Ramos (cell line): ENCODE measurements around the gene HACD2.

ENCODE experiments used
- in situ Hi-C: fragments of 300-500 bp; cut with MboI; formaldehyde crosslinking; loops from one replicate; pipeline ENCODE4 v1.14.3; 2022; ENCODE audit warnings: low sequenced_read_pairs; ENCODE audit not compliant: unreplicated experiment

Gene HACD2, protein sequence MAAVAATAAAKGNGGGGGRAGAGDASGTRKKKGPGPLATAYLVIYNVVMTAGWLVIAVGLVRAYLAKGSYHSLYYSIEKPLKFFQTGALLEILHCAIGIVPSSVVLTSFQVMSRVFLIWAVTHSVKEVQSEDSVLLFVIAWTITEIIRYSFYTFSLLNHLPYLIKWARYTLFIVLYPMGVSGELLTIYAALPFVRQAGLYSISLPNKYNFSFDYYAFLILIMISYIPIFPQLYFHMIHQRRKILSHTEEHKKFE

DNA sequence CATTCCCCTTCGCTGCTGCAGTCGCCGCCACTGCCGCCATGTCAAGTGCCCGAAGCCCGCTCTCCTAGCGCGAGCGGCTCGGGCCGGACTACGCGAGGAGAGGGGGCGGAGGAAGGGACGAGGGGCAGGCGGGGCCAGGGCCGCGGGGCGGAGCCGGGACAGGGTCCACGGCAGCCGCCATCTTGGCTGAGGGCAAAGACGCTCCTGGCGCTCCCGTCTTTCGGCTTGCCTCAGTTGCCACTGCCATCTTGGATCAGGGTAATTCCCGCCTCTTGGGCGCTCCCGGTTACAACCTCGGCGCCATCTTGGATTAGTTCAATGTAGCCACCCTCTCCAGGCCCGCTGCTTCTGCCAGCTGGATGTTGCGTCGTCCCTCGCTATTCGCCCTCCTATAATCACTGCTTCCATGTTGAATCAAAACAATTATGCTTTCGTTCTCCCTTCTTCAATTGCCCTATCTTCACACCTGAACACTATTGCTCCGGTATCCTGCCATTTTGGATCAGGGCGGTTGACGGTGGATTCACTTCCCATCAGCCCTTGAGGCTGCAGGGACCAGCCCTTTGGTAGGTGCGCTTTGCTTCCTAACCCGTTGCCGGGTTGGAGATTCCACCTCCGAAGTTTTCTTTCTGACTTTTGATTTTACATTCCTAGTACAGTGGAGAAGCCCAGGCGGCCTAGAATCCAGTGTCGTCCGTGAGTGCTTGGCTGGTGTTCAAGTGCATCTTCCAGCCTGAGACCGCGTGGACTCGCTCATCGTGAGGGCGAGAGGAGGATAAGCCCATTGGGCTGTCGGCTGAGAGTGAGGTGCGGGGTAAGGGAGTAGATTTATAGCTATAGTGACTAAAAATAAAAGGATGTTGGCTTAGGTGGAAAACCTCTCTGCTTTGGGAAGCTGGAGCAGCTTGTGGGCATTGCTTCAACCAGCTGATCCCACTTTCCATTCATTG is at the start of gene HACD2:
Gene HACD2 (minus strand): TSS at position 66 of the 950 bp plus-strand sequence. CDS start 26 bp downstream, at position 40.
- in situ Hi-C loops, result no loop called here

- in situ Hi-C loops, result no loop called here
Measured at GRCh38 chr3:123634149-123635051, 49.5 kb upstream of the HACD2 start.

GRCh38 chr3:123633530-123633929 is 48.7 kb upstream of the HACD2 start:
- in situ Hi-C loops, result no loop called here

DNA sequence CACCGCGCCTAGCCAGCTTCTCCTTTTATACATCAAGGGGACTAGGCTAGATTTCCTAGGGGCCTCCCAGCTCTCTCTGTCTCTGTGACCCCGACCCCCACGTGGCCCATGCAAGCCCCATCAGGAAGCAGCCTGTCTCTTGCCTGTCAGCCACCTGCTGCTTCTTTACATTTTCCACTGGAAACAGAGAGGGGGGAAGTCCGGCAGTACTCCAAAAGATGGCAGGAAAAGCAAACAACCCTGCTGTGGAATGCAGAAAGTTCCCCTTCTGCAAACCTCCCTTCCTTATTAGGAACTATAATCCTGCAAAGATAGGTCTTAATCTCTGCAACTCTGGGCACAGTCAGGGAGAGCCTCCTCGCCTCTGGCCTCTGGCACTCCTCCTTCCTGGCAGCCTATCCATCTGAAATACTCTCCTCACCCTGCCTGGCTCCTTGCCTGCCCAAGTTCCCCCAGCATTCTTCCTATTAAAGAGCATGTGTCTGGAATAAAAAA is 47.4 kb upstream of the HACD2 start:
- in situ Hi-C loops, result no loop called here

GRCh38 chr3:123629747-123630047 is 44.8 kb upstream of the HACD2 start:
- in situ Hi-C loops, result no loop called here

DNA sequence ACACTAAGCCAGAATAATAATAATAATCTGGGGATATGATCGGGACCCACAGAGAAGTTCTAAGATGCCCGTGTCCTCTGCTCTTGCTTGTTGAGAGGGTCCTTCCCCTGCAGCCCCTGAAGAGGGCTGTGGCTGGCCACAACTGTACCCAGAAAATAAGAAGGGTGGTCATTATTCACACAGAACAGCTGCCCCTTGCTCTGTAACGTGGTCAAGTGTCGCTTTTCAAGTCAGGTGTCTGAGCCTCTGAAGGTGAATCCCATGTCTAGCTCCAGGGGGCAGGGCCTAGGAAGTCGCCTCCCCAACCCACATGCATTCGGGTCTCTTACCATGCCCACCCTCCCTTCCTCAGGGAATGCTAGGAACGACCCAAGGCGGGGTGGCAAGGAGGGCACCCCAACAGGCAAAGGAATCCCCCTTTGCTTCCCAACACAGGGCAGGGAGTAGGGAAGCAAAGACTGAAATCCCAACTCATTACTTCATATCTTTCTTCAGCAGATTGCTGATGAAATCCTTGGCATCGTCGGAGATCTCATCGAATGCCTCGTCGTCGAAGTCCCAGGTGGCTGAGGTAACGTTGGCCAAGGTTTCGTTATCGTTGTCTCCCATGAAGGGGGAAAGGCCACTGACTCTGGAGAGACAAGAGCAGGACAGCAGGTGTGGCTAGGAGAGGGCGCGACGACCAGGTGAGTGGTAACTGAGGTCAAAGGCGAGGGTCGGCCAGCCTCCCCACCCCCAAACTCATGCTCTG is 44.3 kb upstream of the HACD2 start:
- in situ Hi-C loops, result no loop called here

DNA sequence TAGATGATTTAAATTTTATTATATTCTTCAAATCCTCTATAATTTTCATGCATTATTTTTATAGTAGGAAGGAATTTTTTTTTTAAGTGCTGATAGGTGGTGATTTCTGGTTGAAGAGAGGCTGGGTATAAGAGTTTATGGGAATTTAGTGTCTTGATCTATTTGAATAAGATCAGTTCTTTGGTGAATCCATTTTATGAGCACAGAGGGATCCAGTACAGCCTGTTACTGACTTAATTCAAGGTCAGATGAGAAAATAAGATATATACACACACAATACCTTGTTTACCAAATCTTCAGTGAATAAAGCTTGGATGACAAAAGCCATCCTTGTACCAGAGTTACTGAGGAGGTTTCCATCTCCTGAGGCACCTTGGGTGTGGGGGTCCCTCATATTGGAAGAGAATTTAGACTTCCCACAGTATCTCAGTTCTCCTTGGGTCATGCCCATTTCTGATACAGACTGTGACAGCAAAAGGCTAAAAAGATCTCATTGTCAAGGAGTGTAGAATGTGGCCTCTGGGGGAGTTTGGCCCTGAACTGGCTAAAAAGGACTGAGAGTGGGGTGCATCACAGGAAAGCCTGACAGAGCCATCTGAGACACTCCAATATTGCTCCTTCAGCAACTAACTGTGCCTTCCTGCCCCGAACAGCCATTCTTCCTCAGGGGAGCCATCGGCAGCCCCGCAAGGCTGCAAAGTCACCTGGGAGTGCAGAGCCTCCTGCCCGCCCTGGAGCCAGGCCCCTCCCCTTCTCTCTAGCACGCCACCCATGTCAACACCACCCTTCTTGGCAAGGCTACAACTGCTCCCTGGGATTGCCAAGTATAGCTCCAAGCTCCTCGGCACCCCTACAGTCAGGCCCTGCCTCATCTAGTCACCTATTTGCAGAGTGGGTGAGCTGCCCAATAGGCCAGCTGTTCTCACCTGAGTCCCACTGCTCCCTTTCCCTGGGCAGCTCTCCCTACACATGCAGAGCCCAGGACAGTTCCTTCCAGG is 43.1 kb upstream of the HACD2 start:
- in situ Hi-C loops, result no loop called here

DNA sequence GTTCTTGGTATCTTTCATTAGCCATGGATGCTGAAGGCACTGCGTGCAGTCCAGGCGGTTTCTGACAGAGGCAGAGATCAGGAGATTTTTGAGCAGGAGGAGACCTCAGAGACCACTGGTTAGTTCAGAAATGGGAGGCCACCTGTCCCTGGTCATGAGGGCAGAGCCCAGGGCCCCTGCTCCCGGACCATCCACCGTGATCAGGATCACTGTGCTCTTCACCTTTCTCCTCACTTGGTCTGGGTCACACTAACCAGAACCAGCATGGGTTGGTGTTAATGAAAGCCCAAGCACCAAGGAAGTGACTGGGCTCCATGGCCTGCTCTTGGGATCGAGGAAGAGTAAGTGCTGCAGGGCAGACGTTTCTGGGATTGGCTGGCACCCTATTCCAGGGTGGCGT is 42.0 kb upstream of the HACD2 start:
- in situ Hi-C loops, result no loop called here

- in situ Hi-C loops, result no loop called here
Measured at GRCh38 chr3:123624302-123624701, 39.4 kb upstream of the HACD2 start.

- in situ Hi-C loops, result no loop called here
Measured at GRCh38 chr3:123623346-123623880, 38.6 kb upstream of the HACD2 start.

DNA sequence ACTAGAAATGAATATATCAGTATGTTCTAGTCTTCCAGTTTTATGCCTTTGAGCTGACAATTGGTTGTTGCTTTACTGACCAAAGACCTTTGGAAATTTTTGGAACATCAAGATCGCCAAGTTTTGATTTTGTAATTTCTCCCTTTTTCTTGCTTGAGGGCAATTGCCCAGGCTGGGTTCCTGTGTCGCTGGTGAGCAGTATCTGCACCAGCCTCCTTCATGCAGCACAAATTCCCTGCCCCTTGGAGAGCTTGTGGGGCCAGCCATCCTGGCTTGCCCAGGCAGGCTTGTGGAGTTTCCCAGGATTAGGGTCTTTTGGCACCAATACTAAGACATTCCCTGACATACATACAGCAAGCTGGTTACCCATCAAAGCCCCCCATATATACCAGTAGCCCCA is 37.9 kb upstream of the HACD2 start:
- in situ Hi-C loops, result no loop called here

GRCh38 chr3:123621850-123622189 is 37.0 kb upstream of the HACD2 start:
- in situ Hi-C loops, result no loop called here

DNA sequence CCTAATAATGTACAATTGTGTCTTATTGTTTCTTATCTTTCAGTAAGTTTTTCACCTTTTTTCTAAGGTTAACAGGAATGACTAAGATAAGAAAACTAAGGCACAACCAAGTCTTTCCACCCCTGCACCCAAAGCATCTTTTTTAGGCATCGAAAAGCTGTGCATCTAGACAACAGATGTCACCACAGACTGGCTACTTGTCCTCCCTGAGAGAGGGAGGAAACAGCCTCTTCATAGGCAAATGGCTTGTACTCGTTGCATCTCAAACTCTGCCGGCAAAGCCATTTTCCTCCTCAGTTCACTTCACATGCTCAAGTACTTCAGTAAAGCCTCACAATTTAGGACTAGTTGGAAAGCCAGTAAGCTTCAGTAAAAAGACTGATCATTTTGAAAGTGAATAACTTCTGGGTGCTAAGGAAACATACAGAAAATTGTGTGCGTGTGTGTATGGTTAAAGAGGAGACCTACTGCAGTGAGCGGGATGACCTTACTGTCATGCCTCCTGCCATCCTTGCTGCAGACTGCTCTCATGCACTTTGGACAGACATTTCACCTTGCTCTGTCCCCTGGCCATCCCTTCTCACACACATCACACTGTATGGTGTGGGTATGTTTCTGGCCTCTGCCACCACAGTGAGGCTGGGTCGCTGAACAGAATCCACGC is 36.5 kb upstream of the HACD2 start:
- in situ Hi-C loops, result no loop called here

DNA sequence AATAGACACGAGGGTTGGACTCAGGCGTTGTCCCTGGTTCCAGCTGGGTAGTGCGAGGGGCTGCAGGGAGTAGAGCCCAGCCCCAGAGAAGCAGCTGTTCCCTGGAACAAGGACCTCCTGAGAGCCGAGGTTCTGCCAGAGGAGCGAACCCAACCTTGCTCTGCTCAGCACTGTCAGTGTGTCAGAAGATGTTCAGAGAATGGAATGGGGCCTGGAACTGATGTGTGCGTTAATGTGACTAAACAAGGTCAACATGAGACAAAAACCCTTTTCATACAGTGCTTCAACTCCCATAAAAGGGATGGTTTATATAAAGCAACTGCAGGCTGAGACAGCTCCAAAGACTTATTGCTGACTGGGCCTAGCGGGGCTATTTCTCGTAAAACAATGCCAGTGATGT is 35.5 kb upstream of the HACD2 start:
- in situ Hi-C loops, result no loop called here

GRCh38 chr3:123618768-123619484 is 34.1 kb upstream of the HACD2 start:
- in situ Hi-C loops, result no loop called here

GRCh38 chr3:123618076-123618708 is 33.3 kb upstream of the HACD2 start:
- in situ Hi-C loops, result no loop called here

DNA sequence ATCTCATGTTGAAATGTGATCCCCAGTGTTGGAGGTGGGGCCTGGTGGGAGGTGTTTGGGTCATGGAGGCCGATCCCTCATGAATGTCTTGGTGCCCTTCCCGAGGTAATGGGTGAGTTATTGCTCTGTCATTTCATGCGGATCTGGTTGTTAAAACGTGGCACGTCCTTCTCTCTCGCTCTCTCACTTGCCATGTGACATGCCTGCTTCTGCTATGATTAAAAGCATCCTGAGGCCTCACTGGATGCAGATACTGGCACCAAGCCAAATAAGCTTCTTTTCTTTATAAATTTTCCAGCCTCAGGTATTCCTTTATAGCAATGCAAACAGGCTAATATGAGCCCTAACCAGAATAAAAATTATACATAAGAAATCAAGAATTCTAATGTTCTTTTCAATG is 31.7 kb upstream of the HACD2 start:
- in situ Hi-C loops, result no loop called here
